T-helper 17 cell (primary cell): ENCODE results near the gene SP1. TPM values are rescaled to one million over a fixed set of nuclear protein-coding genes. Genes with fewer than 3 reads are reported as not detected.
"Not testable (repeated sequence)": the region's sequence is repeated elsewhere in the genome, so short reads cannot be mapped to it uniquely, and the experiment has no call there.

Experiments
- ATAC-seq: fragments of 150-1000 bp; cut with Tn5 transposase; 2 replicates; pipeline ENCODE4 v1.10.0; 2021; ENCODE audit warnings: mild to moderate bottlenecking, moderate library complexity
- DNase-seq, 3 donors: peaks; one replicate each; pipeline versions ENCODE4 v3.0.0 to v3.0.0-alpha.2; 2020 to 2021
- H3K9me3 ChIP-seq: one replicate; pipeline ENCODE4 v1.7.0; 2013; ENCODE audit warnings: low read length, mild to moderate bottlenecking; ENCODE audit not compliant: control insufficient read depth, poor library complexity, severe bottlenecking
- H3K27ac Mint-ChIP-seq: one replicate; pipeline ENCODE4 v1.8.0; 2022; ENCODE audit warnings: mild to moderate bottlenecking, moderate library complexity, mixed read lengths
- H3K27me3 Mint-ChIP-seq: one replicate; pipeline ENCODE4 v1.8.0; 2022; ENCODE audit warnings: mixed read lengths
- H3K36me3 Mint-ChIP-seq: one replicate; pipeline ENCODE4 v1.8.0; 2022; ENCODE audit warnings: low read depth, mixed read lengths
- H3K4me1 Mint-ChIP-seq: one replicate; pipeline ENCODE4 v1.8.0; 2022; ENCODE audit warnings: mild to moderate bottlenecking, mixed read lengths
- H3K4me3 Mint-ChIP-seq: one replicate; pipeline ENCODE4 v1.8.0; 2022; ENCODE audit warnings: mild to moderate bottlenecking, moderate library complexity, mixed read lengths
- total RNA-seq, 4 donors: library from RNA in 2 of 4; stranded (reverse) in 2 of 4; gene quantifications; one replicate each; pipeline ENCODE4 v1.2.3 and lab custom pipeline; 2022 to 2026

SP1 gene
- total RNA-seq, 2 donors from 2014 or later = 69.6 to 75.1 TPM

GRCh38 chr12:53425515-53426150 lies 45.7 kb downstream of the SP1 start:
- Mint-ChIP-seq H3K36me3 (no peaks in the 10 kb centered on the region), H3K27me3 (no peaks in the 10 kb centered on the region), H3K4me3 (no peak overlapping the region), H3K4me1 (peaks cover 12% of the 10 kb centered on the region), H3K27ac (no peak overlapping the region)
- DNase-seq (no peak), ATAC-seq (no peak)
- H3K9me3 ChIP-seq = no peaks in the 10 kb centered on the region

GRCh38 chr12:53427905-53428594 lies 48.1 kb downstream of the SP1 start:
- DNase-seq = no peak
- Mint-ChIP-seq H3K27me3 (no peaks in the 10 kb centered on the region), H3K27ac (peak overlapping the region; percentile 47)

GRCh38 chr12:53428741-53429140 lies 48.8 kb downstream of the SP1 start:
- Mint-ChIP-seq H3K4me3 (no peak overlapping the region), H3K27me3 (no peaks in the 10 kb centered on the region), H3K27ac (peak overlapping the region; percentile 47), H3K4me1 (peaks cover 7% of the 10 kb centered on the region), H3K36me3 (no peaks in the 10 kb centered on the region)
- DNase-seq = no peak
- no peaks in the 10 kb centered on the region for H3K9me3 ChIP-seq
- ATAC-seq = no peak

More at GRCh38 chr12:53427905-53428594, 48.1 kb downstream of the SP1 start:
- no peaks in the 10 kb centered on the region for H3K36me3 Mint-ChIP-seq
- H3K4me3 Mint-ChIP-seq = no peak overlapping the region
- no peaks in the 10 kb centered on the region for H3K9me3 ChIP-seq
- peaks cover 7% of the 10 kb centered on the region for H3K4me1 Mint-ChIP-seq
- no peak for ATAC-seq

- peaks cover 7% of the 10 kb centered on the region for H3K4me1 Mint-ChIP-seq
- H3K9me3 ChIP-seq = no peaks in the 10 kb centered on the region
- DNase-seq (no peak), ATAC-seq (no peak)
- no peaks in the 10 kb centered on the region for H3K36me3 Mint-ChIP-seq
- no peak overlapping the region for H3K4me3 Mint-ChIP-seq
- no peaks in the 10 kb centered on the region for H3K27me3 Mint-ChIP-seq
- no peak overlapping the region for H3K27ac Mint-ChIP-seq
These were observed 50.1 kb downstream of the SP1 start for GRCh38 chr12:53430116-53430515.

GRCh38 chr12:53431187-53431586 lies 51.2 kb downstream of the SP1 start:
- no peaks in the 10 kb centered on the region for H3K9me3 ChIP-seq
- no peak overlapping the region for H3K4me3 Mint-ChIP-seq
- H3K4me1 Mint-ChIP-seq = peaks cover 7% of the 10 kb centered on the region
- no peaks in the 10 kb centered on the region for H3K36me3 Mint-ChIP-seq
- no peak for ATAC-seq
- no peak overlapping the region for H3K27ac Mint-ChIP-seq
- no peaks in the 10 kb centered on the region for H3K27me3 Mint-ChIP-seq
- DNase-seq = no peak

GRCh38 chr12:53435326-53435725 lies 55.4 kb downstream of the SP1 start:
- not testable (repeated sequence) for ATAC-seq, H3K27ac Mint-ChIP-seq, H3K36me3 Mint-ChIP-seq, H3K27me3 Mint-ChIP-seq, DNase-seq, H3K4me1 Mint-ChIP-seq, H3K9me3 ChIP-seq, H3K4me3 Mint-ChIP-seq

GRCh38 chr12:53439582-53439981 lies 59.6 kb downstream of the SP1 start:
- not testable (repeated sequence) for H3K36me3 Mint-ChIP-seq, H3K4me3 Mint-ChIP-seq, H3K9me3 ChIP-seq, H3K27me3 Mint-ChIP-seq, ATAC-seq, DNase-seq, H3K27ac Mint-ChIP-seq
- H3K4me1 Mint-ChIP-seq = peaks cover 16% of the 10 kb centered on the region

GRCh38 chr12:53441040-53441833 lies 61.3 kb downstream of the SP1 start, which contains the start of gene PRR13:
Gene PRR13 (plus strand): TSS chr12:53441734. CDS start chr12:53442715, 981 bp downstream.
- no peaks in the 10 kb centered on the region for H3K9me3 ChIP-seq
- peak within 1 kb of the TSS; percentile 93 for H3K27ac Mint-ChIP-seq
- no peaks in the 10 kb centered on the region for H3K27me3 Mint-ChIP-seq
- peak; percentile 94 to 98 (median 97) for DNase-seq
- H3K4me3 Mint-ChIP-seq = peak within 1 kb of the TSS; percentile 98
- H3K4me1 Mint-ChIP-seq = peaks cover 28% of the 10 kb centered on the region
- no peaks in the 10 kb centered on the region for H3K36me3 Mint-ChIP-seq
- peak; percentile 99 for ATAC-seq

GRCh38 chr12:53443955-53444354 lies 64.0 kb downstream of the SP1 start:
- no peaks in the 10 kb centered on the region for H3K27me3 Mint-ChIP-seq
- no peaks in the 10 kb centered on the region for H3K9me3 ChIP-seq
- ATAC-seq = no peak
- H3K4me3 Mint-ChIP-seq = peak overlapping the region; percentile 98
- no peak for DNase-seq
- no peaks in the 10 kb centered on the region for H3K36me3 Mint-ChIP-seq
- peak overlapping the region; percentile 93 for H3K27ac Mint-ChIP-seq
- peaks cover 33% of the 10 kb centered on the region for H3K4me1 Mint-ChIP-seq

- DNase-seq, ATAC-seq, H3K9me3 ChIP-seq, H3K27me3 Mint-ChIP-seq, H3K36me3 Mint-ChIP-seq: not testable (repeated sequence)
- Mint-ChIP-seq H3K4me3 (peak overlapping the region; percentile 98), H3K4me1 (peaks cover 33% of the 10 kb centered on the region), H3K27ac (peak overlapping the region; percentile 93)
These were observed 64.8 kb downstream of the SP1 start for GRCh38 chr12:53444593-53445325.

- Mint-ChIP-seq H3K36me3 (peaks cover 4% of the 10 kb centered on the region), H3K4me3 (no peak overlapping the region), H3K27me3 (no peaks in the 10 kb centered on the region), H3K4me1 (peaks cover 35% of the 10 kb centered on the region), H3K27ac (no peak overlapping the region)
- no peak for DNase-seq
- no peaks in the 10 kb centered on the region for H3K9me3 ChIP-seq
- ATAC-seq = no peak
These were observed 71.0 kb downstream of the SP1 start for GRCh38 chr12:53450936-53451335.

- H3K27ac Mint-ChIP-seq = peak within 1 kb of the TSS; percentile 93
- DNase-seq = peak; percentile 93 to 96 (median 94)
These were observed 71.7 kb downstream of the SP1 start, which contains the start of gene PCBP2 for GRCh38 chr12:53451661-53452158. Gene PCBP2 (plus strand): TSS chr12:53452102. CDS start chr12:53454801, 2,699 bp downstream.

More at GRCh38 chr12:53451661-53452158, 71.7 kb downstream of the SP1 start, which contains the start of gene PCBP2:
- peak within 1 kb of the TSS; percentile 97 for H3K4me3 Mint-ChIP-seq
- H3K9me3 ChIP-seq = no peaks in the 10 kb centered on the region
- peaks cover 4% of the 10 kb centered on the region for H3K36me3 Mint-ChIP-seq
- ATAC-seq = peak; percentile 94
- H3K4me1 Mint-ChIP-seq = peaks cover 30% of the 10 kb centered on the region
- no peaks in the 10 kb centered on the region for H3K27me3 Mint-ChIP-seq
